Calu3 (cell line): ENCODE data around the gene PTPRN2. TPM values are rescaled to one million over a fixed set of nuclear protein-coding genes. Genes with fewer than 3 reads are reported as not detected.

ENCODE experiments used
- BruUV-seq: library from RNA; stranded (reverse); fragments of 400-500 nt; replicated peaks from 2 replicates; lab custom pipeline; 2021; lab: Mats Ljungman, UMichigan
- CTCF ChIA-PET: fragments of 300-600 bp; sonication (Branson Sonifier 250); formaldehyde crosslinking; loops from one replicate; lab custom pipeline; 2022; ENCODE audit warnings: antibody characterized with exemption; lab: Charles Lee
- DNase-seq: peaks from one replicate; pipeline ENCODE4 v3.0.0; 2022
- H3K27ac Mint-ChIP-seq: one replicate; pipeline ENCODE4 v1.8.0; 2022; ENCODE audit warnings: mixed read lengths; ENCODE audit not compliant: unreplicated experiment
- H3K27me3 Mint-ChIP-seq: one replicate; pipeline ENCODE4 v1.8.0; 2022; ENCODE audit warnings: mixed read lengths; ENCODE audit not compliant: unreplicated experiment
- H3K36me3 Mint-ChIP-seq: one replicate; pipeline ENCODE4 v1.8.0; 2022; ENCODE audit warnings: mild to moderate bottlenecking, moderate library complexity, mixed read lengths; ENCODE audit not compliant: insufficient read depth, unreplicated experiment
- H3K4me1 Mint-ChIP-seq: one replicate; pipeline ENCODE4 v1.8.0; 2022; ENCODE audit warnings: mild to moderate bottlenecking, low read depth, mixed read lengths; ENCODE audit not compliant: unreplicated experiment
- H3K4me3 Mint-ChIP-seq: one replicate; pipeline ENCODE4 v1.8.0; 2022; ENCODE audit warnings: mild to moderate bottlenecking, low read depth, moderate library complexity, mixed read lengths; ENCODE audit not compliant: unreplicated experiment
- H3K9me3 Mint-ChIP-seq: one replicate; pipeline ENCODE4 v1.8.0; 2022; ENCODE audit warnings: low read depth, mixed read lengths; ENCODE audit not compliant: unreplicated experiment
- CTCF ChIP-seq: fragments of 200-600 bp; IDR thresholded peaks from one replicate; pipeline ENCODE4 v1.8.0; 2022; ENCODE audit warnings: antibody characterized with exemption; ENCODE audit not compliant: unreplicated experiment
- intact Hi-C: fragments of 100-400 bp; cut with micrococcal nuclease; formaldehyde crosslinking; loops from one replicate; pipeline ENCODE4 v1.10.0; 2022; ENCODE audit not compliant: unreplicated experiment
- total RNA-seq: library from RNA; stranded (reverse); gene quantifications from 2 replicates; pipeline ENCODE4 v1.2.3, GENCODE V29; 2022

PTPRN2 gene
- total RNA-seq, 1 experiment from 2014 or later, result 2.0 TPM

GRCh38 chr7:157815706-157816022, 772.0 kb downstream of the PTPRN2 start:
- Mint-ChIP-seq H3K4me1 (no peaks in the 10 kb centered on the region), H3K9me3 (peaks cover 9% of the 10 kb centered on the region), H3K4me3 (no peak overlapping the region), H3K27me3 (no peaks in the 10 kb centered on the region), H3K36me3 (no peaks in the 10 kb centered on the region), H3K27ac (no peak overlapping the region)
- no peak for DNase-seq
- BruUV-seq, result no TSS peak
- intact Hi-C loops, result no loop called here
- no peak for TF ChIP-seq CTCF
- CTCF ChIA-PET, result no interaction called here

GRCh38 chr7:157814931-157815705, 772.5 kb downstream of the PTPRN2 start:
- H3K9me3 Mint-ChIP-seq, result peaks cover 9% of the 10 kb centered on the region
- H3K4me1 Mint-ChIP-seq, result no peaks in the 10 kb centered on the region
- no peak overlapping the region for H3K4me3 Mint-ChIP-seq
- BruUV-seq, result no TSS peak
- H3K27me3 Mint-ChIP-seq, result no peaks in the 10 kb centered on the region
- no peak for DNase-seq
- no peak overlapping the region for H3K27ac Mint-ChIP-seq
- CTCF ChIA-PET, result no interaction called here
- intact Hi-C loops, result no loop called here
- H3K36me3 Mint-ChIP-seq, result no peaks in the 10 kb centered on the region
- TF ChIP-seq CTCF, result no peak

- no TSS peak for BruUV-seq
Observed at GRCh38 chr7:157813741-157814661, 773.6 kb downstream of the PTPRN2 start.

GRCh38 chr7:157813053-157813452, 774.6 kb downstream of the PTPRN2 start:
- no peak overlapping the region for H3K4me3 Mint-ChIP-seq
- intact Hi-C loops, result no loop called here
- H3K9me3 Mint-ChIP-seq, result peaks cover 9% of the 10 kb centered on the region
- no peak for TF ChIP-seq CTCF
- no peaks in the 10 kb centered on the region for H3K27me3 Mint-ChIP-seq
- DNase-seq, result no peak
- H3K4me1 Mint-ChIP-seq, result no peaks in the 10 kb centered on the region
- no peaks in the 10 kb centered on the region for H3K36me3 Mint-ChIP-seq
- no TSS peak for BruUV-seq
- no peak overlapping the region for H3K27ac Mint-ChIP-seq
- CTCF ChIA-PET, result no interaction called here

More at GRCh38 chr7:157813741-157814661, 773.6 kb downstream of the PTPRN2 start:
- Mint-ChIP-seq H3K4me3 (no peak overlapping the region), H3K27ac (no peak overlapping the region), H3K4me1 (no peaks in the 10 kb centered on the region), H3K27me3 (no peaks in the 10 kb centered on the region), H3K36me3 (no peaks in the 10 kb centered on the region), H3K9me3 (peaks cover 11% of the 10 kb centered on the region)
- intact Hi-C loops, result no loop called here
- TF ChIP-seq CTCF, result no peak
- no peak for DNase-seq
- CTCF ChIA-PET, result no interaction called here
